Subcutaneous abdominal adipose tissue (tissue), 5 donors: ENCODE data around the gene SLC1A2.

Source experiments
- H3K27ac ChIP-seq: one replicate; pipeline ENCODE4 v1.7.0; 2013; ENCODE audit warnings: low read depth, mild to moderate bottlenecking, inconsistent platforms, low read length, moderate library complexity
- H3K27me3 ChIP-seq, 5 donors: one replicate each; pipeline ENCODE4 v1.7.0; 2013; ENCODE audit warnings: low read length in 5 of 5, inconsistent platforms in 1 of 5; ENCODE audit not compliant: control insufficient read depth in 5 of 5, insufficient read depth in 4 of 5
- H3K36me3 ChIP-seq, 5 donors: one replicate each; pipeline ENCODE4 v1.7.0; 2013; ENCODE audit warnings: low read length in 5 of 5; ENCODE audit not compliant: control insufficient read depth in 5 of 5, insufficient read depth in 5 of 5
- H3K4me1 ChIP-seq, 5 donors: one replicate each; pipeline ENCODE4 v1.7.0; 2013; ENCODE audit warnings: low read length in 5 of 5, mild to moderate bottlenecking in 3 of 5, moderate library complexity in 1 of 5; ENCODE audit not compliant: control insufficient read depth in 5 of 5, insufficient read depth in 5 of 5
- H3K4me3 ChIP-seq, 5 donors: one replicate each; pipeline ENCODE4 v1.7.0; 2013; ENCODE audit warnings: low read length in 5 of 5, low read depth in 1 of 5
- H3K9ac ChIP-seq, 5 donors: one replicate each; pipeline ENCODE4 v1.7.0; 2013; ENCODE audit warnings: low read length in 5 of 5, mild to moderate bottlenecking in 4 of 5, moderate library complexity in 3 of 5
- H3K9me3 ChIP-seq, 5 donors: one replicate each; pipeline ENCODE4 v1.7.0; 2013; ENCODE audit warnings: low read length in 5 of 5; ENCODE audit not compliant: control insufficient read depth in 5 of 5
- donor health status: healthy.
- donor health status: healthy.
- donor health status: healthy.
- donor health status: healthy.
- donor health status: healthy.

SLC1A2 gene

DNA sequence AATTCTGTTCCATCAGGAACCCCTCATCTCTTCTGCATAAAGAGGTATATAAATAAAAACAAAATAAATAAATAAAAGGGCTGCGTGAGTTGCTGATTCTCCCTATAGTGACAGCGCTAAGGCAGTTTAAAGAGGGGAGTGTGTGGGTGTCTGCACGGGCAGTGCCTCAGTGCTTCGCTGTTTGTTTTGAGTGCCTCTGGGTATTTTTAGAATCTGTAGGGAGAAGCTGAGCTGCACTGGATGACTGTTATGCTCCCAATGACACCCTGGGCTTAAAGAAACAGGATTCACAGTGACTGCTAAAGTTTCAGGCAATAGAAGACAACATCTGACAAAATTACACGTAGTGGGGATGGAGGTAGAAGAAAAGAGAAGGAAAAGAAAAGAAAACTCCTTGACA is 38.8 kb downstream of the SLC1A2 start:
- H3K27ac ChIP-seq: no peak overlapping the region
- no peak overlapping the region for H3K9ac ChIP-seq
- peaks cover 0 to 15% (median 7%) of the 10 kb centered on the region in 5 donors for H3K4me1 ChIP-seq
- H3K36me3 ChIP-seq: no peaks in the 10 kb centered on the region
- no peaks in the 10 kb centered on the region for H3K27me3 ChIP-seq
- no peaks in the 10 kb centered on the region for H3K9me3 ChIP-seq
- H3K4me3 ChIP-seq: no peak overlapping the region

DNA sequence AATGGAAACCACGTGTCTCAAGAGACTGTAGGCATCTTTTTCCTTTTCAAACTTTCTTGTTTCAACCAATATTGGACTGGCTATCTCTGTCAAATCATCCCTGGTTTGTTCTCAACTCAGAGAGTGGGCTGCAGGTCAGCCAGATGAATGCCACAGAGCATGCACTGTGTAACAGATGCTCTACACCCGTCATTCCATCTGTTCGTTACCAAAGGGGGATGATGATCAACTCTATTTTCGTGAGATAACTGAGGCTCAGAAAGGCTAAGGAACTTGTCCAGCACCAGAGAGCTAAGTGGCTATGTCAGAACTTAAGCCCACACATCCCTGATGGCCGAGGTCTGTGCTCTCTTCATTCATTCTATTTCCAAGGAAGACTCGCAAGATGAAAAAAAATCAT is 42.1 kb downstream of the SLC1A2 start:
- no peaks in the 10 kb centered on the region for H3K36me3 ChIP-seq
- H3K4me1 ChIP-seq: peaks cover 0 to 15% (median 7%) of the 10 kb centered on the region in 5 donors
- no peaks in the 10 kb centered on the region for H3K9me3 ChIP-seq
- no peak overlapping the region for H3K27ac ChIP-seq
- H3K9ac ChIP-seq: no peak overlapping the region
- no peaks in the 10 kb centered on the region for H3K27me3 ChIP-seq
- no peak overlapping the region for H3K4me3 ChIP-seq

DNA sequence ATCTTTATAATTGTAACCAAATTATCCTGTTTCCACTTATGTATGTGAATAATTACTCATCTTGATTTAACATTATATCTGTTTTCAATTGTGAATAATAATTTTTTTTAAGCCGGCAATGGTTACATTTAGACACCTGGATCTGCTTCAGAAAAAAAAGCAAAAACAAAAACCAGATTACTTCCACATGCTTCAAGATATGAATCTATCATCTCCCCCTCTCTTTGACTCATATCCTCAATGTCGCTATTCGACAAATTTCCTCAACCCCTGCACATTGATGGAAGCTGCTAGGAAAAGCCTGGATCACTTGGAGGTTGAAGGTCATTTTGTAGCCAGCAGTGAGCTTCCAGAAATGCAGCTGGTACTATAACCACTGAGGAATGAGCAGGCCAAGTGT is 42.7 kb downstream of the SLC1A2 start:
- no peak overlapping the region for H3K4me3 ChIP-seq
- no peak overlapping the region for H3K9ac ChIP-seq
- peaks cover 0 to 15% (median 7%) of the 10 kb centered on the region in 5 donors for H3K4me1 ChIP-seq
- H3K27ac ChIP-seq: no peak overlapping the region
- H3K27me3 ChIP-seq: no peaks in the 10 kb centered on the region
- H3K36me3 ChIP-seq: no peaks in the 10 kb centered on the region
- H3K9me3 ChIP-seq: no peaks in the 10 kb centered on the region

DNA sequence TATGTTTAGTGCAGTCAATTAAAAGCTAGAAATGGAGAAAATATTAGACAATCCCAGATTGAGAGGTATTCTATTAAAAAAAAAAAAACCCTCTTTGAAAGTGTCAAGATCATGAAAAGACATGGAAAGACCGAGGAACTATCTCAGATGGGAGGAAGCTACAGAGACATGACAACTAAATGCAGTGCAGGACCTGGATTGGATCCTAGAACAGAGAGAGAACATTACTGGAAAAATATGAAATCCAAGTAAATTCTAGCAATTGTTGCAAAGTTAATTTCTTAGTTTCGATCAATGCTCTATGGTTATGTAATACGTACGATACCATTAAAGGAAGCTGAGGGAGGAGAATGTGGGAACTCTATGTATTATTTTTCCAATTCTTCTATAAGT is 43.2 kb downstream of the SLC1A2 start:
- Histone ChIP-seq H3K9ac (no peak overlapping the region), H3K27ac (no peak overlapping the region), H3K4me3 (no peak overlapping the region), H3K9me3 (no peaks in the 10 kb centered on the region), H3K36me3 (no peaks in the 10 kb centered on the region), H3K4me1 (peaks cover 0 to 15% (median 7%) of the 10 kb centered on the region in 5 donors), H3K27me3 (no peaks in the 10 kb centered on the region)

DNA sequence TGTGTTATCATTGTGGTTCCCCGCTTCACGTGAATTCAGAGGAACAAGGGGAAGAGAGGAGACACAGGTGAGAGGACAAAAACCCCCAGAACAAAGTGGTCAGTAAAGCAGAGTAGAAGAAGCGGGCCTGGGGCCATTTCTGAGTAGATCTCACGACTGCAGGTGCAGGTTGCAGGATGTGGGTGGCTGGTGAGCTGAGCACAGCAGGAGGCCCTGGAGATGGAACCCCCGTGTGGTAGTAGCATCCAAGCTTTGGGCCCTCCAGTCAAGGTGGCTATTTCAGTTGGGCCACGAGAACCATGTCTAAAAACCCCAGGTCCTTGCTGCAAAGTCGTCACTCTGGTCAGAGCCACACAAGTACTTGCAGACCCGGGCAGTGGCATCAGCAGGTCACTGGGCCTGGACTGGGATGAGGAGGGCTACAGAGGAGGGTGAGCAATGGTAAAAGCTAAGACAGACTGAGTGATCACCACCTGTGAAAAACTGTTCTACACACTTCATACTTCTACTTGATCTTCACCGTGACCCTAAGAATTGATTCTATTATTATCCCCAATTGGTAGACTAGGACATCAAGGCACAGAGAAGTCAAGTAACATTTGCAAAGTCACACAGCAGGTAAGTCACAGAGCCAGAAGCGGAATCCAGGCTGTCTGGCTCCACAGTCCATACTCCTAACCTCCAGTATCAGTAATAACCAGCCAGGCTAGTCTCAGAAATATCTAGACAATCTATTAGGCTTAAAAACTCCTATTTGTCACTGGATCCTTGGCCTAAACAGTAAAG is 43.8 kb downstream of the SLC1A2 start:
- Histone ChIP-seq H3K9me3 (no peaks in the 10 kb centered on the region), H3K27ac (no peak overlapping the region), H3K4me3 (no peak overlapping the region), H3K9ac (no peak overlapping the region), H3K36me3 (no peaks in the 10 kb centered on the region), H3K27me3 (no peaks in the 10 kb centered on the region), H3K4me1 (peaks cover 0 to 15% (median 7%) of the 10 kb centered on the region in 5 donors)

DNA sequence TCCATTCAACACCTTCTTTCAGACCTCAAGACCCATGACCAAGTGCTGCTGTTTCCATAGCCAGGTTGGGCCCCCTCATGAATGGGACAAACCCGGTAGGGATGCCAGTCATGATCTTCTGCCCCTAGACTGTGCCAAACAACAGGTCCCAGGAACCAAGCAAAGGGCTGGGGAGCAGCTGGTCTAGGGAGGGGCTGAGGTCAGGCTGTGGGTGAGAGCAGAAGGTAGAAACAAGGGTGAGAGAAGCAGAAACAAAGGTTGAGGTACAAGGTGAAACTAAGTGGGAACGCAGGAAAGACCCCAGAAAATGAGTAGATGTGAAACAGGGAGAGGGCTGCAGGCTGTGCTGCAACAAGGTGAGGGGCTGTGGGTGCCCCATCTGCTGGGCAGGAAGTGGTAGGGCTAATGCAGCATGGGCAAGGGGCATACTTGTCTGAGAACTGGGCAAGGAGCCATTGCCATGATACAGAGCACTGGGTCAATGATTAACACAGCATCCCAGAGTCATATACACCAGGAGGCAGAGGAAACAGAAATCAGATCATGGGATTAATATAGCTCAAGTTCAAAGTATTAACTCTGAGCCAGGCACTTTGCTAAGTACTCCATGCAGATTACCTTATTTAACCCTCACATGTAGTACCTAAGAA is 45.9 kb downstream of the SLC1A2 start:
- H3K27me3 ChIP-seq: no peaks in the 10 kb centered on the region
- no peaks in the 10 kb centered on the region for H3K36me3 ChIP-seq
- no peak overlapping the region for H3K4me3 ChIP-seq
- no peaks in the 10 kb centered on the region for H3K9me3 ChIP-seq
- H3K4me1 ChIP-seq: peaks cover 0 to 15% (median 7%) of the 10 kb centered on the region in 5 donors
- no peak overlapping the region for H3K9ac ChIP-seq
- no peak overlapping the region for H3K27ac ChIP-seq

DNA sequence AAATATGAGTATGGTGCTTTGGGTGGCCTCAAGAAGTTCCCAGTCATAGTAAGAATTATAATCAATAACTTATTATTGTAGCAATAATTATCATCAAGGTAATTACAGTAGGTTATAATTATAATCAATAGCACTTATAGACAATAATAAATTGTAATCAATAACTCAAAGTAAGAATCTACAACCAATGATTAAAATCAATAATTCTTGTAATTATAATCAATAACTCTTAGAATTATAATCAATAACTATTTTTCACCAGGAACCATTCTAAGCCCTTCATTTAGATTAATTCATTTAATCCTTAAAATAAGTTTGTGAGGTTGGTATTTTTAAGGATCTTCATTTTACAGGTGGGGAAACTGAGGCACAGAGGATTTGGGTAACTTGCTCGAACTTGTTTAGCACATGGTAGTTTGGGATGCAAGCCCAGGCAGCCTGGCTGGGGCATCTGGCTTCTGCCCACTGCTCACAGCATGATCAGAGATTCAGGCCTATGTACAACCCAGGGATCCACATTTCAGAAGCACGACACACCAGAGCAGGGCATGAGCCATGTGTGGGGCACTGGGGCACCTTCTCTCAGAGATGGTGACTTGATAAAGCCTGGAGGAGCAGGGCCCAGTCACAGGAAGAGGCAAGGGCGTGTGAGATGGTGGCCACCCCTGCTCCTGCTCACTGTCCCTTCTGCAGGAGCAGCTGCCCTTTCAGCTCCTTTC is 46.6 kb downstream of the SLC1A2 start:
- Histone ChIP-seq H3K36me3 (no peaks in the 10 kb centered on the region), H3K27me3 (no peaks in the 10 kb centered on the region), H3K27ac (no peak overlapping the region), H3K4me1 (peaks cover 0 to 15% (median 7%) of the 10 kb centered on the region in 5 donors), H3K4me3 (no peak overlapping the region), H3K9ac (no peak overlapping the region), H3K9me3 (no peaks in the 10 kb centered on the region)

DNA sequence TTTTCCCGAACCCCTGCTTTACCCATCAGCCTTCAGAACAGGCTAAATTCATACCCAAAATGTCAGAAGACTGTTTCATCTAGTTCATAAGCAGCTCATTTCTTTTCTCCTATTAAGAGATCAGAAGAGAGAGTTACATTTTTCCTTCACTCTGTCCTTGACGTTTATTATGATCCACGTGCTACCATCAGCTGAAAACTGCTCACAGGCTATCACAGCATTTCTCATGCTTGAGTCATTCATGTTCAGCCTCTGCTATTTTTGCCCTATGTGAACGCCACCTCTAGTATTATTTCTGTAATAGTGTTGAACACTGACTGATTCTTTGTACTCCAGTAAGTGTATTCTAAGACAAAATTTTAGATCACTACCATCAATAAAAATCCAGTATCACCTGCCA is 51.9 kb downstream of the SLC1A2 start:
- H3K27me3 ChIP-seq: no peaks in the 10 kb centered on the region
- H3K9ac ChIP-seq: no peak overlapping the region
- H3K9me3 ChIP-seq: peaks cover 0 to 7% (median 4%) of the 10 kb centered on the region in 5 donors
- H3K4me1 ChIP-seq: peaks cover 8 to 22% (median 20%) of the 10 kb centered on the region in 5 donors
- no peaks in the 10 kb centered on the region for H3K36me3 ChIP-seq
- no peak overlapping the region for H3K4me3 ChIP-seq
- no peak overlapping the region for H3K27ac ChIP-seq

DNA sequence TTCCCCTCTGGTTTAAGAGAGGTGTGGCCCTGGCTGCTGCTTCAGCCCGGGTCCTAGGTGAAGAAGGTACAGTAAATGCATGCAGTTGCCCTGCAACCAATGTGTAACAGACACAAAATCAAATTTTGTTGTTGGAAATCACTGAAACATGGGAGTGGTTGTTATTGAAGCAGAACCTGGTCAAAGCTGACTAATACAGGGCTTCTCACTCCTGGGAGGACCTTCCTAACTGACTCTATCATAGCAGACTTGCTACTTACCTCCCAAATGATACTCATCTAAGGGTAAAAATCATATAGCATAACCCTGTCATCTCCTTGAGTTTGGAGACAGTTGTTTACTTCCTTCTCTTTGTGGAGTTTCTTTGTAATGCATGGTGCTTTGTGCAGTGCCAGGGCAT is 52.6 kb downstream of the SLC1A2 start:
- H3K4me1 ChIP-seq: peaks cover 8 to 22% (median 20%) of the 10 kb centered on the region in 5 donors
- H3K27me3 ChIP-seq: no peaks in the 10 kb centered on the region
- no peak overlapping the region for H3K9ac ChIP-seq
- no peak overlapping the region for H3K4me3 ChIP-seq
- no peaks in the 10 kb centered on the region for H3K36me3 ChIP-seq
- peaks cover 0 to 7% (median 4%) of the 10 kb centered on the region in 5 donors for H3K9me3 ChIP-seq
- no peak overlapping the region for H3K27ac ChIP-seq

DNA sequence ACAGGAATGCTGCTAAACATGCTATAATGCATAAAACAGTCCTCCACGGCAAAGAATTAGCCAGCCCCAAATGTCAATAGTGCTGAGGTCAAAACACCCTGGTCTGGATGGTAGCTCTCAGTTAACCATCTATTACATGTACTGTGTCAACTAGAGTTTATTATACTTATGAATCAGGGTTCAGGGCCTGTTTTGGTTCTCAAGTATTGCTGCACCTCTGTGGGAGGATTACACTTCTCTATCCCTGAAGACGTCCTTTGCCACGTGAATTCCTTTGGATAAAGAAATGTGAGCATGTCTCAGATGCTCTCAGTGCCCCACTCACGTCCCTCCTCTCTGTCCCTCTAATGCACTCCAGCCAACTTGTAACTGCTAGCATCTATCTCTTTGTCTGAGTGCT is 53.4 kb downstream of the SLC1A2 start:
- H3K4me3 ChIP-seq: no peak overlapping the region
- peaks cover 0 to 7% (median 4%) of the 10 kb centered on the region in 5 donors for H3K9me3 ChIP-seq
- no peak overlapping the region for H3K27ac ChIP-seq
- no peaks in the 10 kb centered on the region for H3K27me3 ChIP-seq
- no peak overlapping the region for H3K9ac ChIP-seq
- peaks cover 8 to 22% (median 20%) of the 10 kb centered on the region in 5 donors for H3K4me1 ChIP-seq
- H3K36me3 ChIP-seq: no peaks in the 10 kb centered on the region
